ENCODE results near the gene HSDL2. TPM values are rescaled to one million over a fixed set of nuclear protein-coding genes. Genes with fewer than 3 reads are reported as not detected.

The HSDL2 gene
- total RNA-seq, 1 experiment from 2014 or later = 60.6 TPM

DNA sequence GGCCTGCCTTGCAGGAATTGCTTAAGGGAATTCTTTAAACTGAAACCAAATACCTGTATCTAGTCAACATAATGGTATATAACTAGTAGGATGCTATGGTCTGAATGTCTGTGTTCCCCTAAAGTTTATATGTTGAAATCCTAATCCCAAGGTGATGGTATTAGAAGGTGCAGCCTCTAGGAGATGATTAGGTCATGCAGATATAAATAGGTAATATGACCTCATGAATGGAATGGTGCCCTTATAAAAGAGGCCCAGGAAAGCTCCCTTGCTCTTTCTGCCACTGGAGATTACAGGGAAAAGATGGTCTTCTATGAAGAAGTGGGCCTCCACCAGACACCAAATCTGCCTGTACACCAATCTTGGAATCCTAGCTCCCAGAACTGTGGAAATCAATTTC is 99.3 kb downstream of the HSDL2 start:
- DNase-seq = no peak
- H3K4me2 ChIP-seq = no peak overlapping the region
- ChIA-PET CTCF (no interaction called here), POLR2A (ENCODE audit: unreplicated experiment) (no interaction called here)
- H3K36me3 ChIP-seq (ENCODE audit: low read depth) = no peaks in the 10 kb centered on the region
- no peak overlapping the region for H3K4me3 ChIP-seq
- BruUV-seq (replicated peaks) = no TSS peak
- H3K27me3 ChIP-seq (ENCODE audit: insufficient read depth, low read depth) = no peaks in the 10 kb centered on the region
- no peaks in the 10 kb centered on the region for H3K9me3 ChIP-seq (ENCODE audit: insufficient read depth, low read depth)
- H3K27ac ChIP-seq = no peak overlapping the region
- TF ChIP-seq EZH2 (IDR thresholded peaks at IDR 0.05; ENCODE audit: low read depth) = no peak
- H3F3A ChIP-seq (ENCODE audit: insufficient read depth, low read depth) = no peaks in the 10 kb centered on the region; the same call in 1 of the 2 replicates
- H2AFZ ChIP-seq = no peak overlapping the region
- no peaks in the 10 kb centered on the region for H3K4me1 ChIP-seq (replicated peaks; ENCODE audit: insufficient read depth)
- intact Hi-C loops (cut with micrococcal nuclease; ENCODE audit: unreplicated experiment) = no loop called here
- no peaks in the 10 kb centered on the region for H3K79me2 ChIP-seq (ENCODE audit: low read depth)
- H4K20me1 ChIP-seq (ENCODE audit: insufficient read depth) = no peaks in the 10 kb centered on the region
- H3K9me2 ChIP-seq (ENCODE audit: insufficient read depth) = no peaks in the 10 kb centered on the region

GRCh38 chr9:112484607-112485006 is 104.7 kb downstream of the HSDL2 start:
- Histone ChIP-seq H3K4me3 (no peak overlapping the region), H3K36me3 (ENCODE audit: low read depth) (no peaks in the 10 kb centered on the region), H3F3A (ENCODE audit: insufficient read depth, low read depth) (no peaks in the 10 kb centered on the region; the same call in 1 of the 2 replicates), H3K27me3 (ENCODE audit: insufficient read depth, low read depth) (no peaks in the 10 kb centered on the region), H3K9me3 (ENCODE audit: insufficient read depth, low read depth) (no peaks in the 10 kb centered on the region), H3K27ac (no peak overlapping the region), H3K4me1 (replicated peaks; ENCODE audit: insufficient read depth) (peaks cover 21% of the 10 kb centered on the region), H2AFZ (no peak overlapping the region), H3K4me2 (0 out of 2 replicates have a peak overlapping the region, but pooled peaks have one; percentile 94), H3K9me2 (ENCODE audit: insufficient read depth) (no peaks in the 10 kb centered on the region), H3K79me2 (ENCODE audit: low read depth) (peaks cover 27% of the 10 kb centered on the region), H4K20me1 (ENCODE audit: insufficient read depth) (no peaks in the 10 kb centered on the region)
- ChIA-PET POLR2A (ENCODE audit: unreplicated experiment) (no interaction called here), CTCF (interaction anchor here (0.5 kb wide), 1 partner anchor 59 kb away, joined by 3 read pairs; no protein-coding TSS in a partner anchor)
- TF ChIP-seq CTCF (conservative IDR thresholded peaks at IDR 0.05) (no peak), EZH2 (IDR thresholded peaks at IDR 0.05; ENCODE audit: low read depth) (no peak)
- no peak for DNase-seq
- intact Hi-C loops (cut with micrococcal nuclease; ENCODE audit: unreplicated experiment) = loop anchor here (5.0 to 10.0 kb wide), 2 partner anchors 180 to 372 kb away; no protein-coding TSS in a partner anchor
- no TSS peak for BruUV-seq (replicated peaks)

- ChIA-PET CTCF (no interaction called here), POLR2A (ENCODE audit: unreplicated experiment) (interaction anchor here (0.7 kb wide), 1 partner anchor 301 kb away, joined by 8 read pairs; no protein-coding TSS in a partner anchor)
- H3K27me3 ChIP-seq (ENCODE audit: insufficient read depth, low read depth) = no peaks in the 10 kb centered on the region
- H4K20me1 ChIP-seq (ENCODE audit: insufficient read depth) = no peaks in the 10 kb centered on the region
- H3K9me2 ChIP-seq (ENCODE audit: insufficient read depth) = no peaks in the 10 kb centered on the region
- no peaks in the 10 kb centered on the region for H3K36me3 ChIP-seq (ENCODE audit: low read depth)
- no peaks in the 10 kb centered on the region for H3K9me3 ChIP-seq (ENCODE audit: insufficient read depth, low read depth)
- intact Hi-C loops (cut with micrococcal nuclease; ENCODE audit: unreplicated experiment) = loop anchor here (5.0 to 10.0 kb wide), 2 partner anchors 179 to 373 kb away; no protein-coding TSS in a partner anchor
- peak overlapping the region; percentile 94 for H3K4me2 ChIP-seq
- peak overlapping the region; percentile 81 for H3K4me3 ChIP-seq
- peaks cover 21% of the 10 kb centered on the region for H3K4me1 ChIP-seq (replicated peaks; ENCODE audit: insufficient read depth)
- peak overlapping the region; percentile 98 for H2AFZ ChIP-seq
- peaks cover 36% of the 10 kb centered on the region for H3K79me2 ChIP-seq (ENCODE audit: low read depth)
- TF ChIP-seq CTCF (conservative IDR thresholded peaks at IDR 0.05) = no peak
- no TSS peak for BruUV-seq (replicated peaks)
- H3F3A ChIP-seq (ENCODE audit: insufficient read depth, low read depth) = no peaks in the 10 kb centered on the region; the same call in 1 of the 2 replicates
- no peak for DNase-seq
- H3K27ac ChIP-seq = no peak overlapping the region
These were observed 105.7 kb downstream of the HSDL2 start for GRCh38 chr9:112485574-112485973.

Data from PC-9 (cell line).